NCI-H226 (cell line): Measurements from ENCODE around the gene LRRC28.

ENCODE experiments used
- DNase-seq: peaks from one replicate; pipeline ENCODE4 v3.0.0-alpha.2; 2015

The LRRC28 gene

GRCh38 chr15:99402014-99402729 is 150.9 kb downstream of the LRRC28 start:
- no peak for DNase-seq

GRCh38 chr15:99403597-99403996 is 152.3 kb downstream of the LRRC28 start:
- no peak for DNase-seq

- no peak for DNase-seq
These were observed 153.2 kb downstream of the LRRC28 start for GRCh38 chr15:99404454-99404853.

- DNase-seq = no peak
These were observed 154.8 kb downstream of the LRRC28 start for GRCh38 chr15:99406120-99406519.

- DNase-seq = no peak
These were observed 155.6 kb downstream of the LRRC28 start for GRCh38 chr15:99406716-99407487.

GRCh38 chr15:99407716-99408115 is 156.4 kb downstream of the LRRC28 start:
- DNase-seq = no peak

- DNase-seq = peak; percentile 97
These were observed 157.2 kb downstream of the LRRC28 start for GRCh38 chr15:99408236-99409096.

GRCh38 chr15:99409097-99409473 is 157.8 kb downstream of the LRRC28 start:
- DNase-seq = no peak

- no peak for DNase-seq
These were observed 158.3 kb downstream of the LRRC28 start for GRCh38 chr15:99409560-99409959.

- no peak for DNase-seq
These were observed 159.2 kb downstream of the LRRC28 start for GRCh38 chr15:99410477-99410876.

GRCh38 chr15:99411234-99411633 is 160.0 kb downstream of the LRRC28 start:
- DNase-seq = no peak

- DNase-seq = peak; percentile 29
These were observed 160.8 kb downstream of the LRRC28 start for GRCh38 chr15:99412082-99412481.

- DNase-seq = no peak
These were observed 161.3 kb downstream of the LRRC28 start for GRCh38 chr15:99412626-99413025.

- no peak for DNase-seq
These were observed 162.9 kb downstream of the LRRC28 start for GRCh38 chr15:99413955-99414754.

GRCh38 chr15:99414755-99415731 is 163.8 kb downstream of the LRRC28 start:
- DNase-seq = peak; percentile 85

GRCh38 chr15:99416191-99417188 is 165.2 kb downstream of the LRRC28 start:
- DNase-seq = no peak

- no peak for DNase-seq
These were observed 169.9 kb downstream of the LRRC28 start for GRCh38 chr15:99421172-99421656.

- DNase-seq = no peak
These were observed 170.5 kb downstream of the LRRC28 start for GRCh38 chr15:99421758-99422157.

GRCh38 chr15:99423186-99424130 is 172.2 kb downstream of the LRRC28 start:
- no peak for DNase-seq
